ENCODE data around the gene ALOXE3.

GRCh38 chr17:8101721-8102120 lies 16.6 kb downstream of the ALOXE3 start:
- no peak for TF ChIP-seq CTCF (IDR thresholded peaks at IDR 0.05)
- TF ChIP-seq POLR2A (IDR thresholded peaks at IDR 0.05; ENCODE audit: low read depth): no peak
- no peak for TF ChIP-seq POLR2AphosphoS5 (IDR thresholded peaks at IDR 0.05)
